HepG2 (cell line): ENCODE measurements around the gene CRAMP1. TPM values are rescaled to one million over a fixed set of nuclear protein-coding genes. Genes with fewer than 3 reads are reported as not detected.

Experiments used
- ARNT ChIP-seq: fragments of 450-650 bp; IDR thresholded peaks from 2 replicates; pipeline ENCODE4 v1.6.1; 2017
- ELF3 ChIP-seq: IDR thresholded peaks from 2 replicates; pipeline ENCODE4 v1.6.1; 2016; ENCODE audit warnings: missing genetic modification reagents, missing compliant biosample characterization
- KAT8 ChIP-seq: IDR thresholded peaks from 2 replicates; pipeline ENCODE4 v1.6.1; 2016; ENCODE audit warnings: missing genetic modification reagents, missing compliant biosample characterization
- MED8 ChIP-seq: sonication (generic); formaldehyde crosslinking; IDR thresholded peaks from 2 replicates; pipeline ENCODE4 v1.8.1; 2023; ENCODE audit warnings: mild to moderate bottlenecking, missing genetic modification reagents; ENCODE audit not compliant: insufficient replicate concordance
- MTERF4 ChIP-seq: sonication (generic); formaldehyde crosslinking; IDR thresholded peaks from 2 replicates; pipeline ENCODE4 v1.8.0; 2023; ENCODE audit warnings: mild to moderate bottlenecking, missing genetic modification reagents
- PAXIP1 ChIP-seq: sonication (generic); formaldehyde crosslinking; conservative IDR thresholded peaks from 2 replicates; pipeline ENCODE4 v1.4.0; 2020; ENCODE audit warnings: mild to moderate bottlenecking, missing genetic modification reagents, moderate library complexity
- SP2 ChIP-seq: sonication (generic); formaldehyde crosslinking; IDR thresholded peaks from 2 replicates; pipeline ENCODE4 v1.5.1; 2020; ENCODE audit warnings: mild to moderate bottlenecking, missing genetic modification reagents
- TBX2 ChIP-seq: sonication (generic); formaldehyde crosslinking; IDR thresholded peaks from 2 replicates; pipeline ENCODE4 v1.5.0; 2020; ENCODE audit warnings: missing genetic modification reagents, mild to moderate bottlenecking, borderline replicate concordance
- TMF1 ChIP-seq: sonication (generic); formaldehyde crosslinking; IDR thresholded peaks from 2 replicates; pipeline ENCODE4 v1.8.1; 2022; ENCODE audit warnings: low read depth, missing genetic modification reagents
- ZMYM3 ChIP-seq: sonication (generic); formaldehyde crosslinking; IDR thresholded peaks from 2 replicates; pipeline ENCODE4 v1.5.1; 2020; ENCODE audit warnings: mild to moderate bottlenecking, missing genetic modification reagents
- ZNF431 ChIP-seq: sonication (generic); formaldehyde crosslinking; IDR thresholded peaks from 2 replicates; pipeline ENCODE4 v1.9.0; 2022; ENCODE audit warnings: missing genetic modification reagents, low read depth, mild to moderate bottlenecking, borderline replicate concordance
- ZNF44 ChIP-seq: sonication (generic); formaldehyde crosslinking; IDR thresholded peaks from 2 replicates; pipeline ENCODE4 v1.5.1; 2020; ENCODE audit warnings: mild to moderate bottlenecking, missing genetic modification reagents
- ZNF513 ChIP-seq: sonication (generic); formaldehyde crosslinking; conservative IDR thresholded peaks from 2 replicates; pipeline ENCODE4 v1.5.0; 2020; ENCODE audit warnings: missing genetic modification reagents
- ZNF549 ChIP-seq: sonication (generic); formaldehyde crosslinking; IDR thresholded peaks from 2 replicates; pipeline ENCODE4 v1.5.0; 2020; ENCODE audit warnings: missing genetic modification reagents
- polyA plus RNA-seq, 8 experiments: library from polyadenylated mRNA; depleted of rRNA in 3 of 8; stranded (reverse) in 7 of 8; unstranded in 1 of 8; fragments of >200 nt; fragmentation: Illumina TruSeq in 4 of 8; extraction: Trizol in 4 of 8; gene quantifications; 2 replicates each; pipeline versions ENCODE4 v1.2.1 to v1.2.3, GENCODE V29; 2011 to 2016; ENCODE audit warnings: low read depth in 4 of 8, missing spikeins in 1 of 8, mixed read lengths in 1 of 8; ENCODE audit not compliant: insufficient read depth in 1 of 8
- total RNA-seq, 5 experiments: library from RNA; depleted of rRNA; stranded (reverse); fragments of >200 nt; fragmentation: Illumina TruSeq; extraction: Trizol; gene quantifications; 2 replicates each; pipeline ENCODE4 v1.2.3, GENCODE V29; 2016; ENCODE audit warnings: low read depth in 1 of 5
- TF ChIP-seq, protein P1 (sequence below): sonication (generic); formaldehyde crosslinking; IDR thresholded peaks from 2 replicates; pipeline ENCODE4 v1.4.0; 2020; ENCODE audit warnings: missing genetic modification reagents
- TF ChIP-seq, protein P2 (sequence below): sonication (generic); formaldehyde crosslinking; IDR thresholded peaks from 2 replicates; pipeline ENCODE4 v1.4.0; 2020; ENCODE audit warnings: missing genetic modification reagents, mild to moderate bottlenecking, borderline replicate concordance

CRAMP1 gene
- total and polyA plus RNA-seq, 2 of the 13 experiments (the other 11 are each of a cell fraction or from before 2014, with no cell fraction given): 6.8 to 9.7 TPM

DNA sequence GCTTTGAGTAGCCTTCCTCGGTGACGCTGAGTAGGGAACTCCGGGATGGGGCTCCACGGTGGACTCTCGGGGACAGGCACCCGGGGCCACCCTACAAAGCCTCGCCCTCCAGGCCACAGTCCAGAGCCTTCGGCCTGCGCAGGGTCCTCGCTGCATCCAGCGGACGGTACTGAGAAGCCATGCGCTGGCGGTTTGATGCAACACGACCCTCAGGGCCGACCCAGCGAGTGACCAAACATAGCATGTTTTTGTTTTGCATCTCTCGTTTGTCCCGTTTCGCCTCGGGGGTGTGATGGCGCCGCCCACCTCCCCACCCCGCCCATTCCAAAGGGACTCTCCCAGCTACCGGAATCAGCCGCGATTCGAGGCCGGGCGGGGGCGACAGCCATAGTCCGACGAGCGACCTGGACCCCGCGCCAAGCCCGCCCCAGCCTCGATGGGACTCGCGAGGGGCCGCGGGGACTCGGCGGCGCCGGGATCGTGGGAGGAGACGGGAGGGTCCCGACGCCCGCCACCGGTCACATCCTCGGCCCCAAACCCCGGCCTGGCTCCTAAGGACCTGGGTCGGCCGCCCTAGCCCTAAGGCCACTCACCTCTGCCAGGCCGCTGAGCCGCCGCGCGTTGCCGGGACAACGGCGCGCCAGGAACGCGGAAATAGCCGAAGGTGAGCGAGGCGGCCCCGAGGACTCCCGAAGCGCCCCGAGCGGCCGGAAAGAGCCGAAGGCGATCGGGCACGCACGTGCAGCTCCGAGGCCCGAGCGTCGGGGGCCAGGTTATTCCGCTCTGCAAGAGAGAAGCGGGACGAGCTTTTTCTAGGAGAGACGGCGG lies 1.9 kb upstream of the CRAMP1 start (continued):
- TF ChIP-seq, protein P1, sequence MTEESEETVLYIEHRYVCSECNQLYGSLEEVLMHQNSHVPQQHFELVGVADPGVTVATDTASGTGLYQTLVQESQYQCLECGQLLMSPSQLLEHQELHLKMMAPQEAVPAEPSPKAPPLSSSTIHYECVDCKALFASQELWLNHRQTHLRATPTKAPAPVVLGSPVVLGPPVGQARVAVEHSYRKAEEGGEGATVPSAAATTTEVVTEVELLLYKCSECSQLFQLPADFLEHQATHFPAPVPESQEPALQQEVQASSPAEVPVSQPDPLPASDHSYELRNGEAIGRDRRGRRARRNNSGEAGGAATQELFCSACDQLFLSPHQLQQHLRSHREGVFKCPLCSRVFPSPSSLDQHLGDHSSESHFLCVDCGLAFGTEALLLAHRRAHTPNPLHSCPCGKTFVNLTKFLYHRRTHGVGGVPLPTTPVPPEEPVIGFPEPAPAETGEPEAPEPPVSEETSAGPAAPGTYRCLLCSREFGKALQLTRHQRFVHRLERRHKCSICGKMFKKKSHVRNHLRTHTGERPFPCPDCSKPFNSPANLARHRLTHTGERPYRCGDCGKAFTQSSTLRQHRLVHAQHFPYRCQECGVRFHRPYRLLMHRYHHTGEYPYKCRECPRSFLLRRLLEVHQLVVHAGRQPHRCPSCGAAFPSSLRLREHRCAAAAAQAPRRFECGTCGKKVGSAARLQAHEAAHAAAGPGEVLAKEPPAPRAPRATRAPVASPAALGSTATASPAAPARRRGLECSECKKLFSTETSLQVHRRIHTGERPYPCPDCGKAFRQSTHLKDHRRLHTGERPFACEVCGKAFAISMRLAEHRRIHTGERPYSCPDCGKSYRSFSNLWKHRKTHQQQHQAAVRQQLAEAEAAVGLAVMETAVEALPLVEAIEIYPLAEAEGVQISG (CRISPR knock-in tag): peak; percentile 68
- peak; percentile 43; the same call in 1 of the 2 replicates for TF ChIP-seq MTERF4 (CRISPR knock-in tag)
- TF ChIP-seq SP2 (CRISPR knock-in tag): no peak
- TF ChIP-seq KAT8: peak; percentile 33; the same call in 1 of the 2 replicates
- peak; percentile 47 for TF ChIP-seq MED8 (CRISPR knock-in tag)
- peak; percentile 79; the same call in 1 of the 2 replicates for TF ChIP-seq TBX2 (CRISPR knock-in tag)
- no peak; the same call in 1 of the 2 replicates for TF ChIP-seq ZNF44
- TF ChIP-seq, protein P2, sequence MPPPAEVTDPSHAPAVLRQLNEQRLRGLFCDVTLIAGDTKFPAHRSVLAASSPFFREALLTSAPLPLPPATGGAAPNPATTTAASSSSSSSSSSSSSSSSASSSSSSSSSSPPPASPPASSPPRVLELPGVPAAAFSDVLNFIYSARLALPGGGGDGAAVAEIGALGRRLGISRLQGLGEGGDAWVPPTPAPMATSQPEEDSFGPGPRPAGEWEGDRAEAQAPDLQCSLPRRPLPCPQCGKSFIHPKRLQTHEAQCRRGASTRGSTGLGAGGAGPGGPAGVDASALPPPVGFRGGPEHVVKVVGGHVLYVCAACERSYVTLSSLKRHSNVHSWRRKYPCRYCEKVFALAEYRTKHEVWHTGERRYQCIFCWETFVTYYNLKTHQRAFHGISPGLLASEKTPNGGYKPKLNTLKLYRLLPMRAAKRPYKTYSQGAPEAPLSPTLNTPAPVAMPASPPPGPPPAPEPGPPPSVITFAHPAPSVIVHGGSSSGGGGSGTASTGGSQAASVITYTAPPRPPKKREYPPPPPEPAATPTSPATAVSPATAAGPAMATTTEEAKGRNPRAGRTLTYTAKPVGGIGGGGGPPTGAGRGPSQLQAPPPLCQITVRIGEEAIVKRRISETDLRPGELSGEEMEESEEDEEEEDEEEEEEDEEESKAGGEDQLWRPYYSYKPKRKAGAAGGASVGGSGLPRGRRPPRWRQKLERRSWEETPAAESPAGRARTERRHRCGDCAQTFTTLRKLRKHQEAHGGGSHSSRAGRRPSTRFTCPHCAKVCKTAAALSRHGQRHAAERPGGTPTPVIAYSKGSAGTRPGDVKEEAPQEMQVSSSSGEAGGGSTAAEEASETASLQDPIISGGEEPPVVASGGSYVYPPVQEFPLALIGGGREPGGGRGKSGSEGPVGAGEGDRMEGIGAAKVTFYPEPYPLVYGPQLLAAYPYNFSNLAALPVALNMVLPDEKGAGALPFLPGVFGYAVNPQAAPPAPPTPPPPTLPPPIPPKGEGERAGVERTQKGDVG (CRISPR knock-in tag): no peak
- 0 out of 2 replicates have a peak, but pooled peaks have one; percentile 33 for TF ChIP-seq ZNF549 (CRISPR knock-in tag)
- peak; percentile 97 for TF ChIP-seq ELF3 (CRISPR knock-in tag)
- 0 out of 2 replicates have a peak, but pooled peaks have one; percentile 28 for TF ChIP-seq ZNF513
- TF ChIP-seq ZNF431 (CRISPR knock-in tag): no peak; the same call in 1 of the 2 replicates
- TF ChIP-seq ZMYM3 (CRISPR knock-in tag): 0 out of 2 replicates have a peak, but pooled peaks have one; percentile 28
- peak; percentile 40; the same call in 1 of the 2 replicates for TF ChIP-seq PAXIP1
- no peak for TF ChIP-seq ARNT
- TF ChIP-seq TMF1 (CRISPR knock-in tag): no peak
